ENCODE results near the gene C9orf78. TPM values are rescaled to one million over a fixed set of nuclear protein-coding genes. Genes with fewer than 3 reads are reported as not detected.
"Not testable (repeated sequence)": the region's sequence is repeated elsewhere in the genome, so short reads cannot be mapped to it uniquely, and the experiment has no call there.

Gene C9orf78
- total and polyA plus RNA-seq, 2 donors (not counting 1 experiment from before 2014, with no cell fraction given), result 39.8 to 88.6 TPM

- no peak for DNase-seq (ENCODE audit: low read depth in 2 of 2)
- TF ChIP-seq EZH2 (IDR thresholded peaks at IDR 0.05; ENCODE audit: low read length, missing control alignments), result no peak
- TF ChIP-seq, protein P1, sequence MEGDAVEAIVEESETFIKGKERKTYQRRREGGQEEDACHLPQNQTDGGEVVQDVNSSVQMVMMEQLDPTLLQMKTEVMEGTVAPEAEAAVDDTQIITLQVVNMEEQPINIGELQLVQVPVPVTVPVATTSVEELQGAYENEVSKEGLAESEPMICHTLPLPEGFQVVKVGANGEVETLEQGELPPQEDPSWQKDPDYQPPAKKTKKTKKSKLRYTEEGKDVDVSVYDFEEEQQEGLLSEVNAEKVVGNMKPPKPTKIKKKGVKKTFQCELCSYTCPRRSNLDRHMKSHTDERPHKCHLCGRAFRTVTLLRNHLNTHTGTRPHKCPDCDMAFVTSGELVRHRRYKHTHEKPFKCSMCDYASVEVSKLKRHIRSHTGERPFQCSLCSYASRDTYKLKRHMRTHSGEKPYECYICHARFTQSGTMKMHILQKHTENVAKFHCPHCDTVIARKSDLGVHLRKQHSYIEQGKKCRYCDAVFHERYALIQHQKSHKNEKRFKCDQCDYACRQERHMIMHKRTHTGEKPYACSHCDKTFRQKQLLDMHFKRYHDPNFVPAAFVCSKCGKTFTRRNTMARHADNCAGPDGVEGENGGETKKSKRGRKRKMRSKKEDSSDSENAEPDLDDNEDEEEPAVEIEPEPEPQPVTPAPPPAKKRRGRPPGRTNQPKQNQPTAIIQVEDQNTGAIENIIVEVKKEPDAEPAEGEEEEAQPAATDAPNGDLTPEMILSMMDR (conservative IDR thresholded peaks at IDR 0.05 in 1 of 2, IDR thresholded peaks at IDR 0.05 in 1 of 2; ENCODE audit: low read depth in 1 of 2, low read length in 2 of 2), result no peak
- no peaks in the 10 kb centered on the region for H4K20me1 ChIP-seq (ENCODE audit: control insufficient read depth, extremely low read depth, insufficient read depth, low read length)
- H3K79me2 ChIP-seq (ENCODE audit: control insufficient read depth, insufficient read depth, low read length), result no peaks in the 10 kb centered on the region
- no peaks in the 10 kb centered on the region for H3K36me3 ChIP-seq (ENCODE audit: control insufficient read depth, insufficient read depth, low read length)
- H3K9me3 ChIP-seq (ENCODE audit: control insufficient read depth, insufficient read depth, low read depth, low read length), result no peaks in the 10 kb centered on the region
- H3K4me2 ChIP-seq (ENCODE audit: extremely low read depth, insufficient read depth, low read length), result no peak overlapping the region
- no peak overlapping the region for H3K4me3 ChIP-seq (replicated peaks in 1 of 4; ENCODE audit: control extremely low read depth in 1 of 4, insufficient read depth in 1 of 4, low read depth in 3 of 4, low read length in 4 of 4)
- H3K9ac ChIP-seq (ENCODE audit: insufficient read depth, low read length), result no peak overlapping the region
- no peaks in the 10 kb centered on the region for H3K4me1 ChIP-seq (ENCODE audit: control insufficient read depth, extremely low read depth, insufficient read depth, low read length)
- no peak overlapping the region for H3K27ac ChIP-seq (ENCODE audit: insufficient read depth, low read length)
- H2AFZ ChIP-seq (ENCODE audit: low read length), result no peak overlapping the region
- H3K27me3 ChIP-seq (ENCODE audit: control insufficient read depth, insufficient read depth, low read length), result peaks cover 13% of the 10 kb centered on the region
Measured at GRCh38 chr9:129794549-129794948, 40.5 kb downstream of the C9orf78 start.

DNA sequence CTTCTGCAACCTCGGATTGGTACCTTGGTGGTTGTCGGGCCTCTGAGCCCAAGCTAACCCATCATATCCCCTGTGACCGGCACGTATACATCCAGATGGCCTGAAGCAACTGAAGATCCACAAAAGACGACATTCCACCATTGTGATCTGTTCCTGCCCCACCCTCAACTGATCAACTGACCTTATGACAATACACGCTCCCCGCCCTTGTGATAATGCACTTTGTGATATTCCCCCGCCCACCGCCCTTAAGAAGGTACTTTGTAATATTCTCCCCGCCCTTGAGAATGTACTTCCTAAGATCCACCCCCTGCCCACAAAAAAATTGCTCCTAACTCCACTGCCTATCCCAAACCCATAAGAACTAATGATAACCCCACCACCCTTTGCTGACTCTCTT is 48.6 kb downstream of the C9orf78 start:
- Histone ChIP-seq H3K4me3 (replicated peaks in 1 of 4; ENCODE audit: control extremely low read depth in 1 of 4, insufficient read depth in 1 of 4, low read depth in 3 of 4, low read length in 4 of 4) (no peak overlapping the region), H4K20me1 (ENCODE audit: control insufficient read depth, extremely low read depth, insufficient read depth, low read length) (no peaks in the 10 kb centered on the region), H3K27me3 (ENCODE audit: control insufficient read depth, insufficient read depth, low read length) (peaks cover 2% of the 10 kb centered on the region), H3K27ac (ENCODE audit: insufficient read depth, low read length) (no peak overlapping the region), H2AFZ (ENCODE audit: low read length) (no peak overlapping the region), H3K9ac (ENCODE audit: insufficient read depth, low read length) (no peak overlapping the region), H3K79me2 (ENCODE audit: control insufficient read depth, insufficient read depth, low read length) (no peaks in the 10 kb centered on the region), H3K4me2 (ENCODE audit: extremely low read depth, insufficient read depth, low read length) (no peak overlapping the region), H3K36me3 (ENCODE audit: control insufficient read depth, insufficient read depth, low read length) (no peaks in the 10 kb centered on the region), H3K9me3 (ENCODE audit: control insufficient read depth, insufficient read depth, low read depth, low read length) (no peaks in the 10 kb centered on the region), H3K4me1 (ENCODE audit: control insufficient read depth, extremely low read depth, insufficient read depth, low read length) (no peaks in the 10 kb centered on the region)
- TF ChIP-seq, protein P1 (conservative IDR thresholded peaks at IDR 0.05 in 1 of 2, IDR thresholded peaks at IDR 0.05 in 1 of 2; ENCODE audit: low read depth in 1 of 2, low read length in 2 of 2), result no peak
- no peak for DNase-seq (ENCODE audit: low read depth in 2 of 2)

DNA sequence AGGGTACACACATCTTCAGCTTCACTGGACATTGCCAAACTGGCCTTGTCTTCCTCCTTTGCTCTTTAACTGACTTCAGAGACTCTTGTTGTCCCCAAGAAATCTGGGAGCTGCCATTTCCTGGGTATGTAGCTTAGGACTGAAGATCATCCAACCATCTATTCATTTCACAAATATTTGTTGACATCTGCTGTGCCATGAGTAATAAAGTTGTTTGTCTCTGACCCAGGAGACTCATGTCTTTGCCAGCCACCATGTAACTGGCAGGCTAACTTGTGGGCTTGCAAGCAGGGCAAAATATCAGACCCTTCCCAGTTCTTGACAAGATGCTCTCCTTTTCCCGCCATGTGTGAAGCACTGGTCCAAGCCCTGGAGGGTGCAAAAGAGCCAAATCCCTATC is 49.2 kb downstream of the C9orf78 start:
- H3K79me2 ChIP-seq (ENCODE audit: control insufficient read depth, insufficient read depth, low read length), result no peaks in the 10 kb centered on the region
- TF ChIP-seq, protein P1 (conservative IDR thresholded peaks at IDR 0.05 in 1 of 2, IDR thresholded peaks at IDR 0.05 in 1 of 2; ENCODE audit: low read depth in 1 of 2, low read length in 2 of 2), result no peak
- TF ChIP-seq EZH2 (IDR thresholded peaks at IDR 0.05; ENCODE audit: low read length, missing control alignments), result no peak
- H2AFZ ChIP-seq (ENCODE audit: low read length), result no peak overlapping the region
- no peaks in the 10 kb centered on the region for H4K20me1 ChIP-seq (ENCODE audit: control insufficient read depth, extremely low read depth, insufficient read depth, low read length)
- no peaks in the 10 kb centered on the region for H3K36me3 ChIP-seq (ENCODE audit: control insufficient read depth, insufficient read depth, low read length)
- H3K27me3 ChIP-seq (ENCODE audit: control insufficient read depth, insufficient read depth, low read length), result peaks cover 2% of the 10 kb centered on the region
- H3K9ac ChIP-seq (ENCODE audit: insufficient read depth, low read length), result no peak overlapping the region
- no peak for DNase-seq (ENCODE audit: low read depth in 2 of 2)
- no peaks in the 10 kb centered on the region for H3K9me3 ChIP-seq (ENCODE audit: control insufficient read depth, insufficient read depth, low read depth, low read length)
- no peaks in the 10 kb centered on the region for H3K4me1 ChIP-seq (ENCODE audit: control insufficient read depth, extremely low read depth, insufficient read depth, low read length)
- H3K4me2 ChIP-seq (ENCODE audit: extremely low read depth, insufficient read depth, low read length), result no peak overlapping the region
- H3K27ac ChIP-seq (ENCODE audit: insufficient read depth, low read length), result no peak overlapping the region
- no peak overlapping the region for H3K4me3 ChIP-seq (replicated peaks in 1 of 4; ENCODE audit: control extremely low read depth in 1 of 4, insufficient read depth in 1 of 4, low read depth in 3 of 4, low read length in 4 of 4)

GRCh38 chr9:129784970-129785369 is 50.1 kb downstream of the C9orf78 start:
- H3K4me2 ChIP-seq (ENCODE audit: extremely low read depth, insufficient read depth, low read length); H3K4me1 ChIP-seq (ENCODE audit: control insufficient read depth, extremely low read depth, insufficient read depth, low read length); H3K9ac ChIP-seq (ENCODE audit: insufficient read depth, low read length); H3K4me3 ChIP-seq (replicated peaks in 1 of 4; ENCODE audit: control extremely low read depth in 1 of 4, insufficient read depth in 1 of 4, low read depth in 3 of 4, low read length in 4 of 4); H4K20me1 ChIP-seq (ENCODE audit: control insufficient read depth, extremely low read depth, insufficient read depth, low read length); H3K27ac ChIP-seq (ENCODE audit: insufficient read depth, low read length); H3K36me3 ChIP-seq (ENCODE audit: control insufficient read depth, insufficient read depth, low read length); H3K27me3 ChIP-seq (ENCODE audit: control insufficient read depth, insufficient read depth, low read length); DNase-seq (ENCODE audit: low read depth in 2 of 2); H2AFZ ChIP-seq (ENCODE audit: low read length); H3K9me3 ChIP-seq (ENCODE audit: control insufficient read depth, insufficient read depth, low read depth, low read length); H3K79me2 ChIP-seq (ENCODE audit: control insufficient read depth, insufficient read depth, low read length): not testable (repeated sequence)

All from fibroblast of lung (primary cell).